Colonic mucosa (tissue), 4 donors: ENCODE measurements around the gene DNAJC11. TPM values are rescaled to one million over a fixed set of nuclear protein-coding genes. Genes with fewer than 3 reads are reported as not detected.

ENCODE experiments used
- DNase-seq: peaks from one replicate; pipeline ENCODE4 v3.0.0-alpha.2; 2020
- H3K27ac ChIP-seq: fragments of 200-600 bp; one replicate; pipeline ENCODE4 v1.8.0; 2021
- H3K27me3 ChIP-seq: fragments of 200-600 bp; one replicate; pipeline ENCODE4 v1.8.0; 2021
- H3K36me3 ChIP-seq: fragments of 200-600 bp; one replicate; pipeline ENCODE4 v1.8.0; 2021
- H3K4me1 ChIP-seq: fragments of 200-600 bp; one replicate; pipeline ENCODE4 v1.8.0; 2021; ENCODE audit warnings: mild to moderate bottlenecking
- H3K4me3 ChIP-seq: fragments of 200-600 bp; one replicate; pipeline ENCODE4 v1.8.0; 2021
- H3K9ac ChIP-seq, 2 donors: one replicate each; pipeline ENCODE4 v1.7.0; 2013; ENCODE audit warnings: control low read depth in 2 of 2, low read depth in 2 of 2, low read length in 2 of 2
- H3K9me3 ChIP-seq: fragments of 200-600 bp; one replicate; pipeline ENCODE4 v1.8.0; 2021
- CTCF ChIP-seq: fragments of 200-600 bp; IDR thresholded peaks from one replicate; pipeline ENCODE4 v1.8.0; 2022; ENCODE audit warnings: antibody characterized with exemption, mild to moderate bottlenecking
- intact Hi-C: fragments of 100-400 bp; cut with DNase I; formaldehyde crosslinking; loops from one replicate; pipeline ENCODE4 v1.14.1; 2022
- total RNA-seq, 2 donors: library from RNA; stranded (reverse); fragmentation: NEBNext Ultra II Directional in 1 of 2; extraction: Animal tissue kit (Norgen Biotek cat#: 25700) in 1 of 2; gene quantifications; one replicate each; pipeline ENCODE4 v1.2.1, GENCODE V29; 2021
- donor health status: healthy.
- donor health status: DM: no; HTN: no; CAD: no.
- donor health status: DM: no; HTN: no; CAD: no.

The DNAJC11 gene
- total RNA-seq, 2 donors from 2014 or later: 70.1 to 107 TPM

- Histone ChIP-seq H3K27me3 (no peaks in the 10 kb centered on the region), H3K4me3 (no peak overlapping the region), H3K36me3 (peaks cover 4% of the 10 kb centered on the region), H3K4me1 (no peaks in the 10 kb centered on the region), H3K27ac (no peak overlapping the region), H3K9ac (no peak overlapping the region), H3K9me3 (no peaks in the 10 kb centered on the region)
- DNase-seq: no peak
- no peak for TF ChIP-seq CTCF
- intact Hi-C loops: loop anchor here (10.0 kb wide), 1 partner anchor 81 kb away; the partner anchor contains the start of genes NOL9 and TAS1R1
These were observed 65.5 kb downstream of the DNAJC11 start for GRCh38 chr1:6635910-6636760.

GRCh38 chr1:6635161-6635909, 66.3 kb downstream of the DNAJC11 start:
- no peak for DNase-seq

GRCh38 chr1:6634371-6635052, 67.1 kb downstream of the DNAJC11 start:
- H3K9ac ChIP-seq: no peak overlapping the region
- intact Hi-C loops: loop anchor here (10.0 kb wide), 1 partner anchor 80 kb away; the partner anchor contains the start of genes NOL9 and TAS1R1
- H3K27ac ChIP-seq: no peak overlapping the region
- H3K27me3 ChIP-seq: no peaks in the 10 kb centered on the region
- H3K36me3 ChIP-seq: no peaks in the 10 kb centered on the region
- no peaks in the 10 kb centered on the region for H3K4me1 ChIP-seq
- H3K4me3 ChIP-seq: no peak overlapping the region
- peak; percentile 42 for TF ChIP-seq CTCF
- peak; percentile 62 for DNase-seq
- no peaks in the 10 kb centered on the region for H3K9me3 ChIP-seq

More at GRCh38 chr1:6635161-6635909, 66.3 kb downstream of the DNAJC11 start:
- Histone ChIP-seq H3K36me3 (peaks cover 4% of the 10 kb centered on the region), H3K27ac (no peak overlapping the region), H3K9me3 (no peaks in the 10 kb centered on the region), H3K4me1 (no peaks in the 10 kb centered on the region), H3K9ac (no peak overlapping the region), H3K27me3 (no peaks in the 10 kb centered on the region), H3K4me3 (no peak overlapping the region)
- TF ChIP-seq CTCF: no peak
- intact Hi-C loops: loop anchor here (10.0 kb wide), 1 partner anchor 81 kb away; the partner anchor contains the start of genes NOL9 and TAS1R1

- Histone ChIP-seq H3K4me1 (no peaks in the 10 kb centered on the region), H3K9ac (no peak overlapping the region), H3K36me3 (no peaks in the 10 kb centered on the region), H3K27ac (no peak overlapping the region), H3K27me3 (no peaks in the 10 kb centered on the region), H3K4me3 (no peak overlapping the region), H3K9me3 (no peaks in the 10 kb centered on the region)
- intact Hi-C loops: loop anchor here (10.0 kb wide), 1 partner anchor 78 kb away; the partner anchor contains the start of genes NOL9 and TAS1R1
- no peak for DNase-seq
- TF ChIP-seq CTCF: no peak
These were observed 68.8 kb downstream of the DNAJC11 start for GRCh38 chr1:6632588-6633514.
